Spleen (tissue), 11 donors: ENCODE measurements around the gene NPIPB8. TPM values are rescaled to one million over a fixed set of nuclear protein-coding genes. Genes with fewer than 3 reads are reported as not detected.

ENCODE experiments used
- DNase-seq: peaks from one replicate; pipeline ENCODE4 v3.0.0-alpha.2; 2020
- H3K27ac ChIP-seq, 8 donors: fragments of 200-600 bp; sonication (generic) in 7 of 8; 1 replicate in 4 of 8; 2 replicates in 4 of 8; pipeline versions ENCODE4 v1.5.0 to v1.8.0; 2016 to 2021; ENCODE audit warnings: inconsistent platforms in 4 of 8, mild to moderate bottlenecking in 4 of 8, moderate library complexity in 1 of 8
- H3K27me3 ChIP-seq, 7 donors: fragments of 200-600 bp; sonication (generic) in 6 of 7; replicated peaks in 1 of 7; 1 replicate in 4 of 7; 2 replicates in 3 of 7; pipeline versions ENCODE4 v1.5.0 to v1.8.0; 2016 to 2021; ENCODE audit warnings: inconsistent platforms in 3 of 7, mild to moderate bottlenecking in 1 of 7
- H3K36me3 ChIP-seq, 6 donors: fragments of 200-600 bp; sonication (generic) in 5 of 6; 1 replicate in 4 of 6; 2 replicates in 2 of 6; pipeline versions ENCODE4 v1.5.0 to v1.8.0; 2016 to 2021; ENCODE audit warnings: inconsistent platforms in 2 of 6
- H3K4me1 ChIP-seq, 6 donors: fragments of 200-600 bp; sonication (generic) in 5 of 6; 1 replicate in 3 of 6; 2 replicates in 3 of 6; pipeline versions ENCODE4 v1.5.0 to v1.8.0; 2016 to 2021; ENCODE audit warnings: inconsistent platforms in 3 of 6
- H3K4me3 ChIP-seq, 8 donors: fragments of 200-600 bp; sonication (generic) in 7 of 8; 1 replicate in 4 of 8; 2 replicates in 4 of 8; pipeline versions ENCODE4 v1.5.0 to v1.8.0; 2016 to 2021; ENCODE audit warnings: inconsistent platforms in 4 of 8, mild to moderate bottlenecking in 4 of 8, moderate library complexity in 2 of 8
- H3K9me3 ChIP-seq, 8 donors: fragments of 200-600 bp; sonication (generic) in 7 of 8; 1 replicate in 4 of 8; 2 replicates in 4 of 8; pipeline versions ENCODE4 v1.5.0 to v1.8.0; 2016 to 2021; ENCODE audit warnings: inconsistent platforms in 4 of 8
- CTCF ChIP-seq, 11 experiments: fragments of 200-600 bp in 7 of 11; fragments of 450-650 bp in 4 of 11; sonication (generic) in 4 of 11; IDR thresholded peaks in 8 of 11; conservative IDR thresholded peaks in 3 of 11; 1 replicate in 7 of 11; 2 replicates in 4 of 11; pipeline versions ENCODE4 v1.4.0 to v1.8.0; 2016 to 2021; ENCODE audit warnings: antibody characterized with exemption in 11 of 11, inconsistent platforms in 4 of 11, mild to moderate bottlenecking in 1 of 11
- POLR2A ChIP-seq, 3 donors: fragments of 450-650 bp; IDR thresholded peaks; one replicate each; pipeline ENCODE4 v1.5.1; 2017; ENCODE audit warnings: antibody characterized with exemption in 3 of 3, mild to moderate bottlenecking in 1 of 3
- POLR2AphosphoS5 ChIP-seq, 3 donors: sonication (generic); formaldehyde crosslinking; IDR thresholded peaks; one replicate each; pipeline ENCODE4 v1.5.1; 2017; ENCODE audit warnings: antibody characterized with exemption in 3 of 3
- WGBS, 5 donors: extraction: QIAGEN DNeasy Blood & Tissue Kit in 3 of 5; methylation state at CpG; one replicate each; pipeline versions ENCODE4 v1.1.5 to v1.1.7; 2013 to 2018; 5-methylcytosine and 5-hydroxymethylcytosine counted together
- intact Hi-C: fragments of 100-400 bp; cut with DNase I; formaldehyde crosslinking; loops from one replicate; pipeline ENCODE4 v1.15.0; 2023; ENCODE audit warnings: low total_unique reads
- polyA plus RNA-seq, 3 donors: library from polyadenylated mRNA; stranded (reverse); fragments of 200-250 nt; gene quantifications; one replicate each; pipeline ENCODE4 v1.2.1, GENCODE V29; 2013
- total RNA-seq, 7 donors: library from RNA; depleted of rRNA in 3 of 7; stranded (reverse); fragments of >200 nt in 3 of 7; fragmentation: NEBNext Ultra II Directional in 4 of 7; extraction: Animal tissue kit (Norgen Biotek cat#: 25700) in 4 of 7; gene quantifications; one replicate each; pipeline versions ENCODE4 v1.1.0 to v1.2.1, GENCODE V29; 2016 to 2021
- donor health status: healthy with polysubstance abuse.
- donor health status: DM: no; HTN: no; CAD: no; lungs with moderate emphysema.
- donor health status: DM: no; HTN: no; CAD: no.
- donor health status: Bipolar disorder and iron deficiency.
- donor health status: healthy.
- donor health status: DM: no; HTN: no; CAD: no.
- donor health status: DM: yes; HTN: yes; CAD: no.

NPIPB8 gene
- total and polyA plus RNA-seq, 10 donors, result 0.32 to 2.4 (median 0.82) TPM; not detected in 4

DNA sequence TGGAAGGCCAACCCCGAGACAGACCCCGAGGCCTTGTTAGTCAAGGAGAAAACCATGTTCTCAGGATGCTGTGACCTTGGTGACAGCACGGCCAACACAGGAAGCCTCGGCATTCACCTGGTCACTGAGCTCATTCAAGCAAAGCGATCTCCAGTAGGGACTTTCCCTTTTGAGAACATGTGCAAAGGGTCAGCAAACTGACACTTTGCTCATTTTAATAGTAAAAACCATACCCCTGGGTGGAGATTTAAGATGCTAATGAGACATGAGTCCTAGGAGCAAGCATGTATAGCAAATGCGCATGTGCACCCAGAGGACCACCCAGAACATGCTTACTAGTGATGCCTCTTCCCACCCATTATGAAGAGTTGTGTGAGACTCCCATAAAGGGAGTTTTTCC, 35.3 kb upstream of the NPIPB8 start:
- no peaks in the 10 kb centered on the region for H3K9me3 ChIP-seq

GRCh38 chr16:28603381-28604185, 34.3 kb upstream of the NPIPB8 start:
- H3K27me3 ChIP-seq, result no peaks in the 10 kb centered on the region
- 75 to 86% (median 79%) methylated on average over 11 of the region's 11 CpGs for WGBS, 5 donors
- peak; percentile 75 for DNase-seq
- intact Hi-C loops, result no loop called here
- peaks cover 0 to 9% (median 4%) of the 10 kb centered on the region in 6 donors for H3K4me1 ChIP-seq
- H3K4me3 ChIP-seq, result no peak overlapping the region
- H3K9me3 ChIP-seq, result no peaks in the 10 kb centered on the region
- H3K36me3 ChIP-seq, result peaks cover 0 to 51% (median 2%) of the 10 kb centered on the region in 6 donors
- H3K27ac ChIP-seq, result no peak overlapping the region
- peak in 1 of 3 donors; percentile 16 for TF ChIP-seq POLR2AphosphoS5 (IDR thresholded peaks at IDR 0.05)
- no peak for TF ChIP-seq CTCF (IDR thresholded peaks at IDR 0.05 in 8 of 11, conservative IDR thresholded peaks at IDR 0.05 in 3 of 11)

More for the DNA sequence above, 35.3 kb upstream of the NPIPB8 start:
- H3K4me1 ChIP-seq, result peaks cover 0 to 7% (median 4%) of the 10 kb centered on the region in 6 donors
- 51 to 60% (median 51%) methylated on average over 4 to 5 of the region's 6 CpGs for WGBS, 5 donors
- intact Hi-C loops, result no loop called here
- no peak overlapping the region for H3K4me3 ChIP-seq
- DNase-seq, result peak; percentile 47
- TF ChIP-seq POLR2A (IDR thresholded peaks at IDR 0.05) (no peak), CTCF (IDR thresholded peaks at IDR 0.05 in 8 of 11, conservative IDR thresholded peaks at IDR 0.05 in 3 of 11) (no peak), POLR2AphosphoS5 (IDR thresholded peaks at IDR 0.05) (no peak)
- peaks cover 0 to 4% (median 0%) of the 10 kb centered on the region in 7 donors for H3K27me3 ChIP-seq
- no peak overlapping the region for H3K27ac ChIP-seq
- peaks cover 0 to 41% (median 0%) of the 10 kb centered on the region in 6 donors for H3K36me3 ChIP-seq

DNA sequence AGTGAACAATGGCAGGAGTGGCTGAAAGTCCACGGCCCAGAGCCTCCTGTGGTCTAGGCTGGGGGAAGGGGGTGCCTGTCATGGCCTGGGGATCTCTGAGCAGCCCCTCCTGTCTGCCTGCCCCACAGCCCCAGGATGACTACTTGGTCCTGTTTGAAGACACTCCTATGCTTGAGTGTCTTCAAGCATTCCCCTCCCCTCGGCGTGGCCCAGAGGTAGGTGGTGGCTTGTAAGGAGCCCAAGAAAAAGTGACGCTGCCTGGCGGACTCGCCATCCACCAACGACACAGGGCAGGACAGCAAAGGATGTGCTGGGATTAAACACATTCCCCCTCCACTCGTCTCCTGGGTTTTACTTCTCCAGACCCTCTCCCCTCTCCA, 33.7 kb upstream of the NPIPB8 start:
- Histone ChIP-seq H3K36me3 (peaks cover 0 to 52% (median 2%) of the 10 kb centered on the region in 6 donors), H3K27me3 (no peaks in the 10 kb centered on the region), H3K9me3 (no peaks in the 10 kb centered on the region), H3K4me3 (no peak overlapping the region), H3K4me1 (peaks cover 0 to 14% (median 6%) of the 10 kb centered on the region in 6 donors), H3K27ac (no peak overlapping the region)
- 73 to 86% (median 77%) methylated on average over 8 of the region's 8 CpGs for WGBS, 5 donors
- intact Hi-C loops, result no loop called here
- TF ChIP-seq POLR2AphosphoS5 (IDR thresholded peaks at IDR 0.05) (no peak), POLR2A (IDR thresholded peaks at IDR 0.05) (no peak)
- DNase-seq, result peak; percentile 71

DNA sequence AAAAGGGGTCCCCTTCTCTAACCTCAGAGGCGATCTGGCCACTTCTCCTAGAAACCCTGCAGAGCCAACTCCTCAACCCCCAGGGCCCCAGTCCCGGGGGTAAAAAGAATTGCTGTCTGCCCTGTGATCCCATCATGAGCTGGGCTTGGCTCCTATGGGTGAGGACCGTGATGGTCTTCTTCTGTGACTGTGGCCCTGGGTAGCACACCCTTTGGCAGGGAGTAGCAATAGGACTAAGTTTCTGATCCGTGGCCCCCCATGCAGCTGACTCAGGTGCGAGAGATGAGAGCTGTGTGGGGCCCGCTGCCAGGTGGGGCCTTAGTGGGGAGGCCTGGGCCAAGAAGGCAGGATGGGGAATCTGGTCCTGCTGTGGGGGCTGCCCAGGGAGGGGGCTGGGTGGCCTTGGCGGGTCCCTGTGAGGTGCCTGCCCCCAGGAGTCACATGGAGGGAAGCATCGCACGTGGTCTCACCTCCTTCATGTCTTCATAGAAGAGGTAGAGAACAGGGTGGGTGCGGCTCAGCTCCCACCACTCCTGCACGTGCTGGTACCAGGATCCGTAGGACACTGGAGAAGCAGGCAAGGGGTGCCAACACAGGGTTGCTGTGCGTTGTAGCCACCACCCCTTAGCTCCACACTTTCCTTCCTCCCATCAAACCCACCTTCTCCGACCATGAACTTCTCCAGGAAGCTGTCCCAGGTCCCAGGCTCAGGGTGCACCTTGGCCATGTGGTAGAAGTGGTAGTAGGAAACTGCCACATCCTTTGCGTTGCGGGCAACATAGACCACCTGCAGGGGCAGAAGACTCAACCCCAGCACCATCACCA, 31.4 kb upstream of the NPIPB8 start:
- peak; percentile 79 for DNase-seq
- 83 to 96% (median 89%) methylated on average over 14 to 16 of the region's 16 CpGs for WGBS, 5 donors
- Histone ChIP-seq H3K36me3 (peaks cover 0 to 52% (median 2%) of the 10 kb centered on the region in 6 donors), H3K27ac (no peak overlapping the region), H3K4me3 (no peak overlapping the region), H3K4me1 (peaks cover 0 to 36% (median 22%) of the 10 kb centered on the region in 6 donors), H3K9me3 (no peaks in the 10 kb centered on the region), H3K27me3 (no peaks in the 10 kb centered on the region)
- intact Hi-C loops, result no loop called here
- TF ChIP-seq CTCF (IDR thresholded peaks at IDR 0.05 in 8 of 11, conservative IDR thresholded peaks at IDR 0.05 in 3 of 11), result no peak
- no peak for TF ChIP-seq POLR2A (IDR thresholded peaks at IDR 0.05)
- TF ChIP-seq POLR2AphosphoS5 (IDR thresholded peaks at IDR 0.05), result no peak
